ENCODE data around the gene IFNG-AS1. TPM values are rescaled to one million over a fixed set of nuclear protein-coding genes. Genes with fewer than 3 reads are reported as not detected.

IFNG-AS1 gene
- total RNA-seq, 1 donor = under 0.01 TPM

DNA sequence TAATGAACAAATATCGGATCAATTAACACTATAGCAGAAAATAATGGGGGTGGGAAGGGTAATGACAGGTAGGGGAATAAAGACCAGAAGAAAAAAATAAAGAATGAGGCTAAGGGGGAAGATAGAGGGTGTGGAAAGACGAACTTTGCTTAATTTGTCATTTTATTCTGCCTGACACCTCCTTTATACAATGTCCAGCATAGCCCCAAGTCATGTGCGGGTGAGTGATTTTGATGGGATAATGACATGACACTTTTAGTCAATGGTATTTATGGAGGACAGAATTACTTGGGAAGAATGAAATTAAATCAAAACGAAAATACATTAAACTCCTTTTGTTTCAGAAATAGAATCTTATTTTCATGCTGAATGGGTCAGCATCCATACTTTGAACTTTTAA lies 20.5 kb upstream of the IFNG-AS1 start:
- no peak overlapping the region for H3K27ac ChIP-seq (ENCODE audit: low read depth, low read length)
- no peaks in the 10 kb centered on the region for H4K20me1 ChIP-seq (ENCODE audit: insufficient read depth, low read length)
- H3K36me3 ChIP-seq (ENCODE audit: insufficient read depth, low read length) = no peaks in the 10 kb centered on the region
- H3K4me2 ChIP-seq (ENCODE audit: insufficient read depth, low read length) = no peak overlapping the region
- no peaks in the 10 kb centered on the region for H3K79me2 ChIP-seq (ENCODE audit: insufficient read depth, low read length)
- H3K27me3 ChIP-seq (ENCODE audit: insufficient read depth, low read length) = peaks cover 6% of the 10 kb centered on the region
- no peak overlapping the region for H3K4me3 ChIP-seq (ENCODE audit: insufficient read depth, low read length)
- H3K9me3 ChIP-seq (ENCODE audit: low read depth, low read length) = no peaks in the 10 kb centered on the region
- DNase-seq (ENCODE audit: insufficient read length, low spot score, missing footprints) = no peak
- no peak overlapping the region for H2AFZ ChIP-seq (ENCODE audit: low read length)
- no peaks in the 10 kb centered on the region for H3K4me1 ChIP-seq (ENCODE audit: insufficient read depth, low read length)
- TF ChIP-seq, protein P1, sequence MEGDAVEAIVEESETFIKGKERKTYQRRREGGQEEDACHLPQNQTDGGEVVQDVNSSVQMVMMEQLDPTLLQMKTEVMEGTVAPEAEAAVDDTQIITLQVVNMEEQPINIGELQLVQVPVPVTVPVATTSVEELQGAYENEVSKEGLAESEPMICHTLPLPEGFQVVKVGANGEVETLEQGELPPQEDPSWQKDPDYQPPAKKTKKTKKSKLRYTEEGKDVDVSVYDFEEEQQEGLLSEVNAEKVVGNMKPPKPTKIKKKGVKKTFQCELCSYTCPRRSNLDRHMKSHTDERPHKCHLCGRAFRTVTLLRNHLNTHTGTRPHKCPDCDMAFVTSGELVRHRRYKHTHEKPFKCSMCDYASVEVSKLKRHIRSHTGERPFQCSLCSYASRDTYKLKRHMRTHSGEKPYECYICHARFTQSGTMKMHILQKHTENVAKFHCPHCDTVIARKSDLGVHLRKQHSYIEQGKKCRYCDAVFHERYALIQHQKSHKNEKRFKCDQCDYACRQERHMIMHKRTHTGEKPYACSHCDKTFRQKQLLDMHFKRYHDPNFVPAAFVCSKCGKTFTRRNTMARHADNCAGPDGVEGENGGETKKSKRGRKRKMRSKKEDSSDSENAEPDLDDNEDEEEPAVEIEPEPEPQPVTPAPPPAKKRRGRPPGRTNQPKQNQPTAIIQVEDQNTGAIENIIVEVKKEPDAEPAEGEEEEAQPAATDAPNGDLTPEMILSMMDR (IDR thresholded peaks at IDR 0.05; ENCODE audit: extremely low read depth, low read depth, low read length) = no peak

- no peak overlapping the region for H3K27ac ChIP-seq (ENCODE audit: low read depth, low read length)
- no peaks in the 10 kb centered on the region for H3K9me3 ChIP-seq (ENCODE audit: low read depth, low read length)
- H3K4me3 ChIP-seq (ENCODE audit: insufficient read depth, low read length) = no peak overlapping the region
- no peak for DNase-seq (ENCODE audit: insufficient read length, low spot score, missing footprints)
- TF ChIP-seq, protein P1 (IDR thresholded peaks at IDR 0.05; ENCODE audit: extremely low read depth, low read depth, low read length) = no peak
- H3K79me2 ChIP-seq (ENCODE audit: insufficient read depth, low read length) = no peaks in the 10 kb centered on the region
- H3K4me1 ChIP-seq (ENCODE audit: insufficient read depth, low read length) = no peaks in the 10 kb centered on the region
- H3K27me3 ChIP-seq (ENCODE audit: insufficient read depth, low read length) = peaks cover 6% of the 10 kb centered on the region
- H3K36me3 ChIP-seq (ENCODE audit: insufficient read depth, low read length) = no peaks in the 10 kb centered on the region
- H4K20me1 ChIP-seq (ENCODE audit: insufficient read depth, low read length) = no peaks in the 10 kb centered on the region
- no peak overlapping the region for H3K4me2 ChIP-seq (ENCODE audit: insufficient read depth, low read length)
- H2AFZ ChIP-seq (ENCODE audit: low read length) = no peak overlapping the region
Observed at GRCh38 chr12:67969134-67969802, 20.0 kb upstream of the IFNG-AS1 start.

- Histone ChIP-seq H3K4me3 (ENCODE audit: insufficient read depth, low read length) (no peak overlapping the region), H4K20me1 (ENCODE audit: insufficient read depth, low read length) (no peaks in the 10 kb centered on the region), H3K36me3 (ENCODE audit: insufficient read depth, low read length) (no peaks in the 10 kb centered on the region), H2AFZ (ENCODE audit: low read length) (no peak overlapping the region), H3K4me2 (ENCODE audit: insufficient read depth, low read length) (no peak overlapping the region), H3K27ac (ENCODE audit: low read depth, low read length) (no peak overlapping the region), H3K4me1 (ENCODE audit: insufficient read depth, low read length) (peaks cover 17% of the 10 kb centered on the region), H3K27me3 (ENCODE audit: insufficient read depth, low read length) (no peaks in the 10 kb centered on the region), H3K79me2 (ENCODE audit: insufficient read depth, low read length) (no peaks in the 10 kb centered on the region), H3K9me3 (ENCODE audit: low read depth, low read length) (no peaks in the 10 kb centered on the region)
- TF ChIP-seq, protein P1 (IDR thresholded peaks at IDR 0.05; ENCODE audit: extremely low read depth, low read depth, low read length) = no peak
- no peak for DNase-seq (ENCODE audit: insufficient read length, low spot score, missing footprints)
Observed at GRCh38 chr12:67977668-67978067, 11.6 kb upstream of the IFNG-AS1 start.

DNA sequence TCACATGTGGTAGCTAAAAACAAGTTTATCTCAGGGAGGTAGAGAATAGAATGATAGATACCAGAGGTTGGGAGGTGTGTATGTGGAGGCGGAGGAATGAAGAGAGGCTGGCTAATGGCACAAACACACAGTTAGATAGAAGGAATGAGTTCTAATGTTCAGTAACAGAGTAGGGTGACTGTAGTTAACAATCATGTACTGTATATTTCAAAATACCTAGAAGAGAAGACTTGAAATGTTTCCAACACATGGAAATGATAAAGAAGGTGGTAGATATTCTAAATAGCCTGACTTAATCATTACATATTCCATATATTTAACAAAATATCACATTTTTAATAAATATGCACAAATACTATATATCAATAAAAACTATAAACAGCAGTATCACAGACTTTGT lies 8.9 kb upstream of the IFNG-AS1 start:
- Histone ChIP-seq H3K9me3 (ENCODE audit: low read depth, low read length) (no peaks in the 10 kb centered on the region), H3K4me2 (ENCODE audit: insufficient read depth, low read length) (no peak overlapping the region), H3K4me1 (ENCODE audit: insufficient read depth, low read length) (peaks cover 17% of the 10 kb centered on the region), H4K20me1 (ENCODE audit: insufficient read depth, low read length) (no peaks in the 10 kb centered on the region), H3K4me3 (ENCODE audit: insufficient read depth, low read length) (no peak overlapping the region), H3K79me2 (ENCODE audit: insufficient read depth, low read length) (no peaks in the 10 kb centered on the region), H3K27me3 (ENCODE audit: insufficient read depth, low read length) (no peaks in the 10 kb centered on the region), H2AFZ (ENCODE audit: low read length) (no peak overlapping the region), H3K27ac (ENCODE audit: low read depth, low read length) (peak overlapping the region; percentile 90), H3K36me3 (ENCODE audit: insufficient read depth, low read length) (no peaks in the 10 kb centered on the region)
- DNase-seq (ENCODE audit: insufficient read length, low spot score, missing footprints) = no peak
- TF ChIP-seq, protein P1 (IDR thresholded peaks at IDR 0.05; ENCODE audit: extremely low read depth, low read depth, low read length) = no peak
